Epithelial cell of esophagus (primary cell): ENCODE measurements around the gene SP4.

Experiments used
- DNase-seq: peaks from one replicate; pipeline ENCODE4 v3.0.0; 2010; ENCODE audit warnings: low read depth
- H3K4me3 ChIP-seq: 2 replicates; pipeline ENCODE4 v1.5.1; 2011; ENCODE audit warnings: mild to moderate bottlenecking, low read length, control low read depth
- TF ChIP-seq, protein P1 (sequence below): IDR thresholded peaks from 2 replicates; pipeline ENCODE4 v1.5.1; 2011; ENCODE audit warnings: low read depth, mild to moderate bottlenecking, low read length, control low read depth, inconsistent platforms; ENCODE audit not compliant: insufficient read depth; ENCODE audit errors: missing control alignments

The SP4 gene

DNA sequence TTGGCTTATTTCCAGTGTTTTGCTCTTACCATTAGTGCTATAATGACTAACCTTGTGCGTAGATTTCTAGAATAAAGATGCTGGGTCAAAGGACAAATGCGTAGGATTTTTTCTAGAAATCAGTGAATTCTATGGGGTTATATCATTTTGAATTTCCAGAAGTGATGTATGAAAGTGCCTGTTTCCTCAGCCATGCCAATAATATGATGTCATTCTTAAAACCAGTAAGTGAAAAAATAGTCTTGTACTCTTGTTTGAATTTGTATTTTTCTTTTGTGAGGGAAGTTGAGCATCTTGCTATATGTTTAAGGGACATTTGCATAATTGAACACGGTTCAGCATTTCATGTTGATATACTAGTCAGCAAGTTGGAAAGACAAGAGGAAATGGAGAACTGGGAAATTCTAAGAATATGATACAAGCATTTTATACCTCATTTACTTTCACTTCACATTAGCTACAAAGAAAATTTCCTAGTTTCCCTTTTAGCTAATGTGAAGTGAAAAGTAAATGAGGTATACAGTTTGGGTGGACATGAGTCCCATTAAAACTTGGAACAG lies 111.1 kb downstream of the SP4 start:
- TF ChIP-seq, protein P1, sequence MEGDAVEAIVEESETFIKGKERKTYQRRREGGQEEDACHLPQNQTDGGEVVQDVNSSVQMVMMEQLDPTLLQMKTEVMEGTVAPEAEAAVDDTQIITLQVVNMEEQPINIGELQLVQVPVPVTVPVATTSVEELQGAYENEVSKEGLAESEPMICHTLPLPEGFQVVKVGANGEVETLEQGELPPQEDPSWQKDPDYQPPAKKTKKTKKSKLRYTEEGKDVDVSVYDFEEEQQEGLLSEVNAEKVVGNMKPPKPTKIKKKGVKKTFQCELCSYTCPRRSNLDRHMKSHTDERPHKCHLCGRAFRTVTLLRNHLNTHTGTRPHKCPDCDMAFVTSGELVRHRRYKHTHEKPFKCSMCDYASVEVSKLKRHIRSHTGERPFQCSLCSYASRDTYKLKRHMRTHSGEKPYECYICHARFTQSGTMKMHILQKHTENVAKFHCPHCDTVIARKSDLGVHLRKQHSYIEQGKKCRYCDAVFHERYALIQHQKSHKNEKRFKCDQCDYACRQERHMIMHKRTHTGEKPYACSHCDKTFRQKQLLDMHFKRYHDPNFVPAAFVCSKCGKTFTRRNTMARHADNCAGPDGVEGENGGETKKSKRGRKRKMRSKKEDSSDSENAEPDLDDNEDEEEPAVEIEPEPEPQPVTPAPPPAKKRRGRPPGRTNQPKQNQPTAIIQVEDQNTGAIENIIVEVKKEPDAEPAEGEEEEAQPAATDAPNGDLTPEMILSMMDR = no peak
- H3K4me3 ChIP-seq = no peak overlapping the region
- no peak for DNase-seq

- DNase-seq = peak; percentile 65
- TF ChIP-seq, protein P1 = no peak
- peak within 1 kb of the TSS; percentile 46 for H3K4me3 ChIP-seq
Measured at GRCh38 chr7:21542891-21543527, 115.1 kb downstream of the SP4 start, which contains the start of gene DNAH11. Gene DNAH11 (plus strand): TSS chr7:21543039. CDS start chr7:21543246, 207 bp downstream.

DNA sequence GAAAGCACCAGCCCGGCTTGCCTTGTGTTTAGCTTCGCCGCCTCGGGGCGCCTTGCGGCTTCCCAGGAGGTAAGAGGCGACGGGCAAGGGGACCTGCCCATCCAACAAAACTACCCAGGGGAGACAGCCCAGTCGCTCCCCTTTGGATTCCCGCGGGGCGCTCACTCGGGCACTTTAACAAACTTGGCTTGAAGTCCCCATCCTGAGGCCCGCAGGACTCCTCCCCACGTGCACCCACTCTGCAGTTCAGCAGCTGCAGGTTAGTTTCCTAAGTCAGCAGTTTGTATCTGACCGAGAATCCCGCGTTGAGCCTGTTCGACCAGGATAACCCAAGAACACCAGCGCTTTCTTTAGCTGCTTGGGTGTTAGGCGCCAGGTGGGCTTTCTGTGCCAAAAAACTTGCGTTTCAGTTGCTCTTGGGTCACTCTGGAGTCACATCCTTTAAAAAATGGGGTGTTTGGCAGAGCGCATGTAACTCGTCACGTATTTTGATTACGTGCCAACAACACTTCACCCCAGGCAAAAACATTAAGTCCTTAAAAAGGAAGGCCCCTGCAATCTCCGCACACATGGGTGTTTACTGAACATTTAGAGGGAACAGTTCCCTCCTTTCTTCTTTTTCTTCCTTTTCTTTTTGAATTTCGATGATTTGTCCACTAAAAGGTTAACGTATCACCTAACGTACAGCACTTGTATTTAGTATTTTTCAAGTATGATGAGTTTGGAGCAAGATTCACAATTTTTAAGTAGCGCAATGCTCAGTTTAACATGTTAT lies 115.8 kb downstream of the SP4 start:
- TF ChIP-seq, protein P1 = no peak
- H3K4me3 ChIP-seq = peak overlapping the region; percentile 46
- peak; percentile 51 for DNase-seq

DNA sequence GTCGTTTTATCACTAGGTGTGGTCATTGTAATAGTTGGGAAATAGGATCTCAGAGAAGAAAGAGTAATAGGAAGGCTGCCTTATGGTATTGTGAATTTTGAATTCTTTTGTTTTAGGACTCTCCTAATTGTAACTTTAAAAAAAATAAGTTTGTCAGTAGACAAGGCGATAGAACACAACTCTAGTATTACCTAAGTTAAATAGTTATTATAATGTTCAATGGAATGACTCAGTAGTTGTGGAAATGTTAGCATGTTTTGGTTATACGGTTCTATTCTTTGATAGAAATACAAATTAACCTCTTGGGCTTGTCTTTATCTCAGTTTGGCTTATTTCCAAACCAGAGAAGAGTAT lies 116.4 kb downstream of the SP4 start:
- TF ChIP-seq, protein P1 = no peak
- no peak overlapping the region for H3K4me3 ChIP-seq
- peak; percentile 5 for DNase-seq

GRCh38 chr7:21544715-21545114 lies 116.8 kb downstream of the SP4 start:
- TF ChIP-seq, protein P1 = no peak
- no peak for DNase-seq
- H3K4me3 ChIP-seq = no peak overlapping the region

DNA sequence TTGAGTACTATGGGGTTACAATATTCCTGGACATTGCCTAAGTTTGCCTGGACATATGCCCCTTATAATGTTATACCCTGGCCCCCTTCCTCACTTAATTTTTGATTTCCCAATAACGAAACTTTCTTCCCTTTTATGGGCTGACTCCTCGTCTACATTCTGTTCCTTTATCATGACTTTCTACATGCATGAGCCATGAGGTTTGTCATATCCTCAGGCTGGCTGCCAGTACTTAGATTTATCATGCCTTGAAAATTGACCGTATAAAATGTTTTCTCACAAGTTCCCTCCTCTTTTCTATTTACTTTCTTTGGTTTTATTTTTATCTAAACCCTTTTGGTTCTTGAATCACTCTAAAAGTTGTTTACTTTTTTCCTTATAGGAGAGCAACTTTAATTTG lies 119.6 kb downstream of the SP4 start:
- TF ChIP-seq, protein P1 = no peak
- peak; percentile 48 for DNase-seq
- H3K4me3 ChIP-seq = no peak overlapping the region
